ENCODE results near the gene BBOF1. TPM values are rescaled to one million over a fixed set of nuclear protein-coding genes. Genes with fewer than 3 reads are reported as not detected.
A peak's percentile ranks its signal among the peaks of the same experiment; 100 is the strongest.

BBOF1 gene
- total RNA-seq, 6 donors from 2014 or later = 4.4 to 35.1 (median 10.0) TPM

- H3K27me3 ChIP-seq = no peaks in the 10 kb centered on the region
- 82 to 87% methylated on average over 3 of the region's 3 CpGs for WGBS, 2 donors
- TF ChIP-seq POLR2A (IDR thresholded peaks at IDR 0.05) (no peak), EP300 (IDR thresholded peaks at IDR 0.05) (no peak), POLR2AphosphoS5 (IDR thresholded peaks at IDR 0.05) (no peak)
- TF ChIP-seq, protein P1, sequence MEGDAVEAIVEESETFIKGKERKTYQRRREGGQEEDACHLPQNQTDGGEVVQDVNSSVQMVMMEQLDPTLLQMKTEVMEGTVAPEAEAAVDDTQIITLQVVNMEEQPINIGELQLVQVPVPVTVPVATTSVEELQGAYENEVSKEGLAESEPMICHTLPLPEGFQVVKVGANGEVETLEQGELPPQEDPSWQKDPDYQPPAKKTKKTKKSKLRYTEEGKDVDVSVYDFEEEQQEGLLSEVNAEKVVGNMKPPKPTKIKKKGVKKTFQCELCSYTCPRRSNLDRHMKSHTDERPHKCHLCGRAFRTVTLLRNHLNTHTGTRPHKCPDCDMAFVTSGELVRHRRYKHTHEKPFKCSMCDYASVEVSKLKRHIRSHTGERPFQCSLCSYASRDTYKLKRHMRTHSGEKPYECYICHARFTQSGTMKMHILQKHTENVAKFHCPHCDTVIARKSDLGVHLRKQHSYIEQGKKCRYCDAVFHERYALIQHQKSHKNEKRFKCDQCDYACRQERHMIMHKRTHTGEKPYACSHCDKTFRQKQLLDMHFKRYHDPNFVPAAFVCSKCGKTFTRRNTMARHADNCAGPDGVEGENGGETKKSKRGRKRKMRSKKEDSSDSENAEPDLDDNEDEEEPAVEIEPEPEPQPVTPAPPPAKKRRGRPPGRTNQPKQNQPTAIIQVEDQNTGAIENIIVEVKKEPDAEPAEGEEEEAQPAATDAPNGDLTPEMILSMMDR (IDR thresholded peaks at IDR 0.05) = no peak
- DNase-seq (no peak), ATAC-seq (ENCODE audit: low FRiP score in 2 of 2) (no peak)
- peaks cover 33 to 38% (median 35%) of the 10 kb centered on the region in 4 donors for H3K4me1 ChIP-seq
- H3K27ac ChIP-seq = peak overlapping the region in 3 of 4 donors; percentile 84 to 95 (median 91)
- no peaks in the 10 kb centered on the region for H3K36me3 ChIP-seq
- no peaks in the 10 kb centered on the region for H3K9me3 ChIP-seq
- H3K4me3 ChIP-seq = peak overlapping the region in 2 of 4 donors; percentile 88 to 97
These were observed 64.0 kb downstream of the BBOF1 start for GRCh38 chr14:74083161-74083560.

GRCh38 chr14:74083784-74084276 lies 64.7 kb downstream of the BBOF1 start:
- Histone ChIP-seq H3K27me3 (no peaks in the 10 kb centered on the region), H3K36me3 (no peaks in the 10 kb centered on the region), H3K4me1 (peaks cover 33 to 38% (median 35%) of the 10 kb centered on the region in 4 donors), H3K9me3 (no peaks in the 10 kb centered on the region), H3K4me3 (peak overlapping the region; percentile 75 to 97 (median 88)), H3K27ac (peak overlapping the region; percentile 84 to 95 (median 88))
- ATAC-seq (ENCODE audit: low FRiP score in 2 of 2) (peak in 1 of 2 donors; percentile 13), DNase-seq (no peak)
- TF ChIP-seq, protein P1 (IDR thresholded peaks at IDR 0.05) = no peak
- TF ChIP-seq EP300 (IDR thresholded peaks at IDR 0.05) (no peak), POLR2AphosphoS5 (IDR thresholded peaks at IDR 0.05) (no peak), POLR2A (IDR thresholded peaks at IDR 0.05) (no peak)
- WGBS, 2 donors = 2% methylated on average over 15 of the region's 15 CpGs

- DNase-seq (peak; percentile 94 to 99), ATAC-seq (ENCODE audit: low FRiP score in 2 of 2) (peak; percentile 97 to 99)
- WGBS, 2 donors = 0% methylated on average over 33 to 46 of the region's 46 CpGs
- Histone ChIP-seq H3K27ac (peak within 1 kb of the TSS; percentile 84 to 95 (median 88)), H3K4me1 (peaks cover 33 to 38% (median 35%) of the 10 kb centered on the region in 4 donors), H3K27me3 (no peaks in the 10 kb centered on the region), H3K36me3 (no peaks in the 10 kb centered on the region), H3K4me3 (peak within 1 kb of the TSS; percentile 88 to 97 (median 90)), H3K9me3 (no peaks in the 10 kb centered on the region)
- TF ChIP-seq, protein P1 (IDR thresholded peaks at IDR 0.05) = peak in 3 of 6 experiments; percentile 31 to 43 (median 36)
- TF ChIP-seq POLR2A (IDR thresholded peaks at IDR 0.05) (peak in 3 of 4 donors; percentile 75 to 94 (median 90)), POLR2AphosphoS5 (IDR thresholded peaks at IDR 0.05) (peak; percentile 72 to 95), EP300 (IDR thresholded peaks at IDR 0.05) (peak in 2 of 4 donors; percentile 6 to 78)
These were observed 65.3 kb downstream of the BBOF1 start, which contains the start of the genes ALDH6A1 and LIN52 for GRCh38 chr14:74084277-74085046. Gene ALDH6A1, minus strand, starts transcription at chr14:74084453. Its CDS starts 59 bp downstream, at chr14:74084394. Gene LIN52, plus strand, starts transcription at chr14:74084956. Its CDS starts 19 bp downstream, at chr14:74084975.

- H3K36me3 ChIP-seq = no peaks in the 10 kb centered on the region
- WGBS, 2 donors = 1% methylated on average over 20 to 26 of the region's 26 CpGs
- TF ChIP-seq EP300 (IDR thresholded peaks at IDR 0.05) = no peak
- TF ChIP-seq POLR2A (IDR thresholded peaks at IDR 0.05) = peak in 1 of 4 donors; percentile 61
- DNase-seq (no peak), ATAC-seq (ENCODE audit: low FRiP score in 2 of 2) (peak; percentile 6 to 18)
- peaks cover 33 to 38% (median 35%) of the 10 kb centered on the region in 4 donors for H3K4me1 ChIP-seq
- no peaks in the 10 kb centered on the region for H3K27me3 ChIP-seq
- H3K4me3 ChIP-seq = peak overlapping the region; percentile 88 to 97 (median 90)
- peak overlapping the region; percentile 73 to 95 (median 87) for H3K27ac ChIP-seq
- H3K9me3 ChIP-seq = no peaks in the 10 kb centered on the region
These were observed 66.0 kb downstream of the BBOF1 start for GRCh38 chr14:74085047-74085637.

DNA sequence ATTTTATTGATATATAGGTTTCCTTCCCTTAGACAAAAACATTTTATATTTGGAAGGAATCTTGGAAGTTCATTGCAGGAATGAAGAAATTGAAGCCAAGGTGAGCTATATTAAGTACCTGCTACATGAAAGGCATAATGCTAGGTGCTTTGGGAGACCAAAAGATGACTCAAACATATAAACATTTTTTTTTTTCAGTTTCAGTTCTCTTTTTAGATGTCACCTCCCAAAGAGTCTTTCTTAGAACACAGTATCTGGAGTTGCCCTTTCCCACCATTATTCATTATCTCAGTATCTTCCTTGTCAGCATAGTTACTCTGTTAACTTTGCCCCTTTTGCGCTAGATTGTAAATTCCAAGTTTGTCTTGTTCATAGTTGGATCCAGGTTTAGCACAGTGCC lies 66.7 kb downstream of the BBOF1 start:
- WGBS, 2 donors = 89 to 91% methylated on average over 1 of the region's 1 CpG

More for the DNA sequence above, 66.7 kb downstream of the BBOF1 start:
- Histone ChIP-seq H3K27me3 (no peaks in the 10 kb centered on the region), H3K4me3 (peak overlapping the region in 2 of 4 donors; percentile 88 to 97), H3K9me3 (no peaks in the 10 kb centered on the region), H3K36me3 (peaks cover 0 to 2% (median under 1%) of the 10 kb centered on the region in 4 donors), H3K27ac (no peak overlapping the region), H3K4me1 (peaks cover 31 to 35% (median 34%) of the 10 kb centered on the region in 4 donors)
- TF ChIP-seq EP300 (IDR thresholded peaks at IDR 0.05) = no peak
- no peak for TF ChIP-seq POLR2AphosphoS5 (IDR thresholded peaks at IDR 0.05)
- TF ChIP-seq POLR2A (IDR thresholded peaks at IDR 0.05) = no peak
- TF ChIP-seq, protein P1 (IDR thresholded peaks at IDR 0.05) = no peak
- DNase-seq (no peak), ATAC-seq (ENCODE audit: low FRiP score in 2 of 2) (no peak)

Measured in upper lobe of left lung (tissue), 6 donors.